ENCODE data around the gene UBAP2. TPM values are rescaled to one million over a fixed set of nuclear protein-coding genes. Genes with fewer than 3 reads are reported as not detected.
A peak's percentile ranks its signal among the peaks of the same experiment; 100 is the strongest.
"Not testable (repeated sequence)": the region's sequence is repeated elsewhere in the genome, so short reads cannot be mapped to it uniquely, and the experiment has no call there.

Gene UBAP2
- total RNA-seq, 1 donor from 2014 or later = 56.2 TPM

GRCh38 chr9:34038851-34039250 lies 9.8 kb downstream of the UBAP2 start:
- H3K4me3 Mint-ChIP-seq; DNase-seq (ENCODE audit: low spot score); H3K27ac Mint-ChIP-seq; H3K9me3 Mint-ChIP-seq; intact Hi-C loops (cut with micrococcal nuclease); H3K27me3 Mint-ChIP-seq (ENCODE audit: insufficient read depth): not testable (repeated sequence)
- peaks cover 14% of the 10 kb centered on the region for H3K4me1 Mint-ChIP-seq (ENCODE audit: low read depth)
- peaks cover 13% of the 10 kb centered on the region for H3K36me3 Mint-ChIP-seq (ENCODE audit: low read depth)

- Mint-ChIP-seq H3K27me3 (ENCODE audit: insufficient read depth) (no peaks in the 10 kb centered on the region), H3K9me3 (no peaks in the 10 kb centered on the region), H3K4me1 (ENCODE audit: low read depth) (peaks cover 14% of the 10 kb centered on the region), H3K36me3 (ENCODE audit: low read depth) (peaks cover 16% of the 10 kb centered on the region), H3K4me3 (no peak overlapping the region), H3K27ac (no peak overlapping the region)
- no peak for DNase-seq (ENCODE audit: low spot score)
- intact Hi-C loops (cut with micrococcal nuclease) = no loop called here
Observed at GRCh38 chr9:34037626-34038025, 11.1 kb downstream of the UBAP2 start.

- H3K27ac Mint-ChIP-seq = no peak overlapping the region
- H3K36me3 Mint-ChIP-seq (ENCODE audit: low read depth) = peaks cover 19% of the 10 kb centered on the region
- H3K4me3 Mint-ChIP-seq = no peak overlapping the region
- H3K4me1 Mint-ChIP-seq (ENCODE audit: low read depth) = peaks cover 18% of the 10 kb centered on the region
- intact Hi-C loops (cut with micrococcal nuclease) = no loop called here
- no peaks in the 10 kb centered on the region for H3K9me3 Mint-ChIP-seq
- no peaks in the 10 kb centered on the region for H3K27me3 Mint-ChIP-seq (ENCODE audit: insufficient read depth)
- DNase-seq (ENCODE audit: low spot score) = no peak
Observed at GRCh38 chr9:34036625-34037024, 12.1 kb downstream of the UBAP2 start.

- DNase-seq (ENCODE audit: low spot score) = no peak
- Mint-ChIP-seq H3K4me3 (no peak overlapping the region), H3K9me3 (no peaks in the 10 kb centered on the region), H3K4me1 (ENCODE audit: low read depth) (peaks cover 18% of the 10 kb centered on the region), H3K27ac (no peak overlapping the region), H3K36me3 (ENCODE audit: low read depth) (peaks cover 15% of the 10 kb centered on the region), H3K27me3 (ENCODE audit: insufficient read depth) (no peaks in the 10 kb centered on the region)
- intact Hi-C loops (cut with micrococcal nuclease) = no loop called here
Observed at GRCh38 chr9:34035656-34036055, 13.0 kb downstream of the UBAP2 start.

DNA sequence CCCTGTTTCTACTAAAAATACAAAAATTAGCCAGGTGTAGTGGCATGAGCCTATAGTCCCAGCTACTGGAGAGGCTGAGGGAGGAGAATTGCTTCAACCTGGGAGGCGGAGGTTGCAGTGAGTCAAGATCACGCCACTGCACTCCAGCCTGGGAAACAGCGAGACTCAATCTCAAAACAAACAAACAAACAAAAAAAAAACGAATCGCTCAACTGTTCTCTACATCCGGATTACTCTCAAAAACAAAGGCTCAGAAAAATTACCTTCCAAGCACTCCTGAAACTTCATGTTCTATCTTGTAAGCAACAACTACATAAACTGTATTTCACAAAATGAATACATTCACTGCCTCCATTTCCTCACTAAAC lies 14.0 kb downstream of the UBAP2 start:
- Mint-ChIP-seq H3K4me3 (no peak overlapping the region), H3K4me1 (ENCODE audit: low read depth) (peaks cover 18% of the 10 kb centered on the region), H3K36me3 (ENCODE audit: low read depth) (peaks cover 15% of the 10 kb centered on the region), H3K9me3 (no peaks in the 10 kb centered on the region), H3K27ac (peak overlapping the region; percentile 4), H3K27me3 (ENCODE audit: insufficient read depth) (no peaks in the 10 kb centered on the region)
- no peak for DNase-seq (ENCODE audit: low spot score)
- intact Hi-C loops (cut with micrococcal nuclease) = no loop called here

GRCh38 chr9:34032631-34033030 lies 16.1 kb downstream of the UBAP2 start:
- DNase-seq (ENCODE audit: low spot score) = no peak
- H3K9me3 Mint-ChIP-seq = no peaks in the 10 kb centered on the region
- H3K27ac Mint-ChIP-seq = no peak overlapping the region
- H3K4me1 Mint-ChIP-seq (ENCODE audit: low read depth) = peaks cover 18% of the 10 kb centered on the region
- no peaks in the 10 kb centered on the region for H3K27me3 Mint-ChIP-seq (ENCODE audit: insufficient read depth)
- intact Hi-C loops (cut with micrococcal nuclease) = no loop called here
- peaks cover 13% of the 10 kb centered on the region for H3K36me3 Mint-ChIP-seq (ENCODE audit: low read depth)
- H3K4me3 Mint-ChIP-seq = no peak overlapping the region

GRCh38 chr9:34027845-34028574 lies 20.7 kb downstream of the UBAP2 start:
- intact Hi-C loops (cut with micrococcal nuclease) = no loop called here
- H3K9me3 Mint-ChIP-seq = no peaks in the 10 kb centered on the region
- peaks cover 23% of the 10 kb centered on the region for H3K4me1 Mint-ChIP-seq (ENCODE audit: low read depth)
- no peaks in the 10 kb centered on the region for H3K27me3 Mint-ChIP-seq (ENCODE audit: insufficient read depth)
- no peak for DNase-seq (ENCODE audit: low spot score)
- peaks cover 7% of the 10 kb centered on the region for H3K36me3 Mint-ChIP-seq (ENCODE audit: low read depth)
- H3K4me3 Mint-ChIP-seq = no peak overlapping the region
- no peak overlapping the region for H3K27ac Mint-ChIP-seq

GRCh38 chr9:34025811-34026210 lies 22.9 kb downstream of the UBAP2 start:
- Mint-ChIP-seq H3K27ac (no peak overlapping the region), H3K4me1 (ENCODE audit: low read depth) (peaks cover 19% of the 10 kb centered on the region), H3K9me3 (no peaks in the 10 kb centered on the region), H3K4me3 (no peak overlapping the region), H3K36me3 (ENCODE audit: low read depth) (peaks cover 3% of the 10 kb centered on the region), H3K27me3 (ENCODE audit: insufficient read depth) (no peaks in the 10 kb centered on the region)
- DNase-seq (ENCODE audit: low spot score) = no peak
- intact Hi-C loops (cut with micrococcal nuclease) = no loop called here

DNA sequence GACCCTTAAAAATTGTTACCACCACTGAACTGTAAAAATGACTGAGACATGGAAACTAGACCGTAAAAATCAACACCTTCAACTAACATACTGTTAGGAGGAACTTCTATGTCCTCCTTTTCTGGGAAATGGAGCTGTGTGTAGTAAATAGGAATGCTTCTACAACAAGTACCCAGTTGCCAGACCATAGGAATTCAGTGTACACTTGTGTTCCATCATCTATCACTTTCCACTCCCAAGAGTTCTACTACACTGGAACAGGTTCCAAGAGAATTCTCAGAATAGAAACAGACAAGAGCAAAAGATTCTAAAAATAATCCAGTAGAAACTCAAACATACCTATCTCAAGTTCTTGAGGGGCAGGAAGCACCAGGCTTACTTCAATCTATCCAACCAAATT lies 23.6 kb downstream of the UBAP2 start:
- H3K27me3 Mint-ChIP-seq (ENCODE audit: insufficient read depth) = no peaks in the 10 kb centered on the region
- H3K27ac Mint-ChIP-seq = no peak overlapping the region
- intact Hi-C loops (cut with micrococcal nuclease) = no loop called here
- H3K4me1 Mint-ChIP-seq (ENCODE audit: low read depth) = peaks cover 19% of the 10 kb centered on the region
- H3K36me3 Mint-ChIP-seq (ENCODE audit: low read depth) = peaks cover 3% of the 10 kb centered on the region
- DNase-seq (ENCODE audit: low spot score) = no peak
- H3K9me3 Mint-ChIP-seq = no peaks in the 10 kb centered on the region
- no peak overlapping the region for H3K4me3 Mint-ChIP-seq

GRCh38 chr9:34024476-34024875 lies 24.2 kb downstream of the UBAP2 start:
- DNase-seq (ENCODE audit: low spot score); intact Hi-C loops (cut with micrococcal nuclease); H3K27me3 Mint-ChIP-seq (ENCODE audit: insufficient read depth); H3K4me3 Mint-ChIP-seq; H3K36me3 Mint-ChIP-seq (ENCODE audit: low read depth); H3K9me3 Mint-ChIP-seq; H3K27ac Mint-ChIP-seq: not testable (repeated sequence)
- peaks cover 19% of the 10 kb centered on the region for H3K4me1 Mint-ChIP-seq (ENCODE audit: low read depth)

DNA sequence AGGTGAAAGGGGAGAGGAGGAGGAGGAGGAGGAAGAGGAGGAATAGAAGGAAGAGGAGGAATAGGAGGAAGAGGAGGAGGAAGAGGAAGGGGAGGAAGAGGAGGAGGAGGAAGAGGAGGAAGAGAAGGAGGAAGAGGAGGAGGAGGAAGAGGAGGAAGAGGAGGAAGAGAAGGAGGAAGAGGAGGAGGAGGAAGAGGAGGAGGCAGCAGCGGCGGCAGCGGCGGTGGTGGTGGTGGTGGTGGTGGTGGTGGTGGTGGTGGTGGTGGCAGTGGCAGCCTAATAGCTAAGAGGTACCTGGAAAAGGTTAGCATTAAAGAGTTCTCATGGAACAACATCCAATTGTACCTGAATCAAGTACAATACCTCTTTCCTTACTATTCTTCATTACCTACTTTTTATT lies 32.5 kb downstream of the UBAP2 start:
- H3K4me3 Mint-ChIP-seq = no peak overlapping the region
- no peaks in the 10 kb centered on the region for H3K4me1 Mint-ChIP-seq (ENCODE audit: low read depth)
- H3K27ac Mint-ChIP-seq = peak overlapping the region; percentile 26
- intact Hi-C loops (cut with micrococcal nuclease) = no loop called here
- no peaks in the 10 kb centered on the region for H3K9me3 Mint-ChIP-seq
- H3K36me3 Mint-ChIP-seq (ENCODE audit: low read depth) = peaks cover 9% of the 10 kb centered on the region
- no peaks in the 10 kb centered on the region for H3K27me3 Mint-ChIP-seq (ENCODE audit: insufficient read depth)
- no peak for DNase-seq (ENCODE audit: low spot score)

- intact Hi-C loops (cut with micrococcal nuclease) = loop anchor here (1.0 kb wide), 1 partner anchor 63 kb away; no protein-coding TSS in a partner anchor
- Mint-ChIP-seq H3K4me1 (ENCODE audit: low read depth) (no peaks in the 10 kb centered on the region), H3K27me3 (ENCODE audit: insufficient read depth) (no peaks in the 10 kb centered on the region), H3K27ac (no peak overlapping the region), H3K36me3 (ENCODE audit: low read depth) (peaks cover 17% of the 10 kb centered on the region), H3K4me3 (no peak overlapping the region), H3K9me3 (no peaks in the 10 kb centered on the region)
- no peak for DNase-seq (ENCODE audit: low spot score)
Observed at GRCh38 chr9:34010979-34011378, 37.7 kb downstream of the UBAP2 start.

GRCh38 chr9:34001951-34002350 lies 46.7 kb downstream of the UBAP2 start:
- Mint-ChIP-seq H3K9me3 (no peaks in the 10 kb centered on the region), H3K27ac (no peak overlapping the region), H3K4me1 (ENCODE audit: low read depth) (no peaks in the 10 kb centered on the region), H3K27me3 (ENCODE audit: insufficient read depth) (no peaks in the 10 kb centered on the region), H3K4me3 (no peak overlapping the region), H3K36me3 (ENCODE audit: low read depth) (peaks cover 19% of the 10 kb centered on the region)
- intact Hi-C loops (cut with micrococcal nuclease) = no loop called here
- no peak for DNase-seq (ENCODE audit: low spot score)

DNA sequence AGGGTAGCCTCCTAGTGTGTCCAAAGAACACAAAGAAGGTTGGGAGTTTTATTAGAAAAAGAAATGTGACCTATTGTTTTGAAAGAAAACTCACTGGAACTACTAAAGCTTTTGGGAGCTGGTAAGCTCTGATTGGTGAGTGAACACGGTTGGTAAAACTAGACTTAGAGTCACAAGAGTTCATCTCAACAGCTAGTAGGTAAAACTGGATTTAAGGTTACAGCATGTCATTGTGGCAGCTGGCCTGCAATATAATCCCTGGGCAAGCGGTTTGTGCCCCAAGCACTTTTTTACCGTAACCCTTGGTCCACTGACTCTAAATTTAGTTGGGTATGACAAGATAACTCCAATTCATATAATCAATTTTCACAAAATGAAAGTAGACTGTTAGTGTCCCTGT lies 47.4 kb downstream of the UBAP2 start:
- Mint-ChIP-seq H3K36me3 (ENCODE audit: low read depth) (peaks cover 17% of the 10 kb centered on the region), H3K9me3 (no peaks in the 10 kb centered on the region), H3K4me3 (no peak overlapping the region), H3K4me1 (ENCODE audit: low read depth) (no peaks in the 10 kb centered on the region), H3K27me3 (ENCODE audit: insufficient read depth) (no peaks in the 10 kb centered on the region), H3K27ac (no peak overlapping the region)
- no peak for DNase-seq (ENCODE audit: low spot score)
- intact Hi-C loops (cut with micrococcal nuclease) = no loop called here
